GM15510 (cell line): Measurements from ENCODE around the gene ZDHHC14.

Experiments used
- POLR2A ChIP-seq: IDR thresholded peaks from 3 replicates; pipeline ENCODE4 v1.6.1; 2011; ENCODE audit warnings: borderline replicate concordance; ENCODE audit not compliant: insufficient read length; ENCODE audit errors: extremely low read depth

Gene ZDHHC14

GRCh38 chr6:157528931-157529653 lies 148.1 kb downstream of the ZDHHC14 start:
- TF ChIP-seq POLR2A = no peak

- TF ChIP-seq POLR2A = no peak
Observed at GRCh38 chr6:157529654-157530039, 148.7 kb downstream of the ZDHHC14 start.

- no peak for TF ChIP-seq POLR2A
Observed at GRCh38 chr6:157530126-157530525, 149.1 kb downstream of the ZDHHC14 start.

- no peak for TF ChIP-seq POLR2A
Observed at GRCh38 chr6:157530724-157531168, 149.8 kb downstream of the ZDHHC14 start.

GRCh38 chr6:157531169-157531985 lies 150.4 kb downstream of the ZDHHC14 start:
- no peak for TF ChIP-seq POLR2A

- TF ChIP-seq POLR2A = no peak
Observed at GRCh38 chr6:157531986-157532365, 151.0 kb downstream of the ZDHHC14 start.

- TF ChIP-seq POLR2A = no peak
Observed at GRCh38 chr6:157533048-157533871, 152.3 kb downstream of the ZDHHC14 start.

- TF ChIP-seq POLR2A = no peak
Observed at GRCh38 chr6:157534134-157534871, 153.3 kb downstream of the ZDHHC14 start.

GRCh38 chr6:157534977-157535339 lies 154.0 kb downstream of the ZDHHC14 start:
- no peak for TF ChIP-seq POLR2A

- TF ChIP-seq POLR2A = no peak
Observed at GRCh38 chr6:157535340-157536222, 154.6 kb downstream of the ZDHHC14 start.

- no peak for TF ChIP-seq POLR2A
Observed at GRCh38 chr6:157536223-157536545, 155.2 kb downstream of the ZDHHC14 start.

- no peak for TF ChIP-seq POLR2A
Observed at GRCh38 chr6:157537556-157537955, 156.6 kb downstream of the ZDHHC14 start.

GRCh38 chr6:157538168-157538567 lies 157.2 kb downstream of the ZDHHC14 start:
- TF ChIP-seq POLR2A = no peak

GRCh38 chr6:157538698-157539097 lies 157.7 kb downstream of the ZDHHC14 start:
- no peak for TF ChIP-seq POLR2A

- TF ChIP-seq POLR2A = no peak
Observed at GRCh38 chr6:157539421-157539822, 158.4 kb downstream of the ZDHHC14 start.
